Transverse colon (tissue), 3 donors: ENCODE results near the gene MPV17L2.

Experiments
- CTCF ChIP-seq, 5 experiments: fragments of 200-600 bp in 3 of 5; fragments of 450-650 bp in 2 of 5; sonication (generic) in 3 of 5; IDR thresholded peaks; 1 replicate in 2 of 5; 2 replicates in 3 of 5; pipeline ENCODE4 v1.5.1; 2016 to 2017; ENCODE audit warnings: antibody characterized with exemption in 5 of 5, inconsistent platforms in 3 of 5, mild to moderate bottlenecking in 2 of 5, moderate library complexity in 1 of 5
- POLR2A ChIP-seq: fragments of 450-650 bp; IDR thresholded peaks from one replicate; pipeline ENCODE4 v1.6.1; 2016; ENCODE audit warnings: antibody characterized with exemption, mild to moderate bottlenecking, moderate library complexity

GRCh38 chr19:18190278-18190677 lies 2.7 kb upstream of the MPV17L2 start:
- TF ChIP-seq CTCF (IDR thresholded peaks at IDR 0.05) (no peak), POLR2A (no peak)
